WTC11 (cell line): ENCODE measurements around the gene CXCR5. TPM values are rescaled to one million over a fixed set of nuclear protein-coding genes. Genes with fewer than 3 reads are reported as not detected.

Experiments
- ATAC-seq: fragments of 200-7000 bp; cut with Tn5 transposase; 2 replicates; pipeline ENCODE4 v1.10.0; 2021; ENCODE audit warnings: mild to moderate bottlenecking, moderate library complexity
- CTCF ChIA-PET: fragments of 300-600 bp; sonication (Branson Sonifier 250); formaldehyde crosslinking; loops from one replicate; lab custom pipeline; 2021; ENCODE audit warnings: antibody characterized with exemption; lab: Charles Lee
- POLR2A ChIA-PET: fragments of 350-600 bp; sonication (Branson Sonifier 250); formaldehyde crosslinking; loops from one replicate; lab custom pipeline; 2021; ENCODE audit warnings: antibody characterized with exemption; lab: Charles Lee
- DNase-seq: peaks from one replicate; pipeline ENCODE4 v3.0.0; 2021; ENCODE audit warnings: low spot score
- H3K27ac Mint-ChIP-seq: 2 replicates; pipeline ENCODE4 v1.8.0; 2021; ENCODE audit warnings: mixed read lengths
- H3K27me3 Mint-ChIP-seq: 2 replicates; pipeline ENCODE4 v1.8.0; 2021; ENCODE audit warnings: low read depth, mild to moderate bottlenecking, moderate library complexity, mixed read lengths
- H3K36me3 Mint-ChIP-seq: 2 replicates; pipeline ENCODE4 v1.8.0; 2021; ENCODE audit warnings: mixed read lengths
- H3K4me1 Mint-ChIP-seq: 2 replicates; pipeline ENCODE4 v1.8.0; 2022; ENCODE audit warnings: mixed read lengths
- H3K4me3 Mint-ChIP-seq: 2 replicates; pipeline ENCODE4 v1.8.0; 2021; ENCODE audit warnings: mild to moderate bottlenecking, moderate library complexity, mixed read lengths
- H3K9me3 Mint-ChIP-seq: 2 replicates; pipeline ENCODE4 v1.8.0; 2021; ENCODE audit warnings: mixed read lengths
- CREM ChIP-seq: sonication (generic); formaldehyde crosslinking; IDR thresholded peaks from 2 replicates; pipeline ENCODE4 v1.8.1; 2022; ENCODE audit warnings: mild to moderate bottlenecking, missing genetic modification reagents, moderate library complexity
- ESRRA ChIP-seq: sonication (generic); formaldehyde crosslinking; IDR thresholded peaks from 2 replicates; pipeline ENCODE4 v1.8.1; 2022; ENCODE audit warnings: mild to moderate bottlenecking, missing genetic modification reagents, borderline replicate concordance
- GRHL2 ChIP-seq: fragments of 250-450 bp; sonication (Bioruptor Pico); IDR thresholded peaks from 2 replicates; pipeline ENCODE4 v1.8.0; 2022; ENCODE audit warnings: mild to moderate bottlenecking, moderate library complexity; ENCODE audit not compliant: insufficient replicate concordance, severe bottlenecking
- JUN ChIP-seq: sonication (generic); formaldehyde crosslinking; IDR thresholded peaks from 2 replicates; pipeline ENCODE4 v1.8.0; 2023; ENCODE audit warnings: mild to moderate bottlenecking, missing genetic modification reagents
- MXD4 ChIP-seq: fragments of 250-450 bp; sonication (Bioruptor Pico); IDR thresholded peaks from 2 replicates; pipeline ENCODE4 v1.8.0; 2021; ENCODE audit warnings: mild to moderate bottlenecking, moderate library complexity, borderline replicate concordance
- NFE2L1 ChIP-seq: sonication (generic); formaldehyde crosslinking; IDR thresholded peaks from 2 replicates; pipeline ENCODE4 v1.8.1; 2023; ENCODE audit warnings: missing genetic modification reagents
- NR1H2 ChIP-seq: sonication (generic); formaldehyde crosslinking; IDR thresholded peaks from 2 replicates; pipeline ENCODE4 v1.9.0; 2021; ENCODE audit warnings: mild to moderate bottlenecking, moderate library complexity, missing genetic modification reagents
- PRRX2 ChIP-seq: fragments of 250-450 bp; sonication (Bioruptor Pico); IDR thresholded peaks from 2 replicates; pipeline ENCODE4 v1.8.0; 2021; ENCODE audit warnings: mild to moderate bottlenecking
- RORB ChIP-seq: fragments of 250-450 bp; sonication (Bioruptor Pico); IDR thresholded peaks from 2 replicates; pipeline ENCODE4 v1.9.0; 2021; ENCODE audit warnings: mild to moderate bottlenecking
- TEAD4 ChIP-seq: sonication (generic); formaldehyde crosslinking; IDR thresholded peaks from 2 replicates; pipeline ENCODE4 v1.8.0; 2022; ENCODE audit warnings: mild to moderate bottlenecking, missing genetic modification reagents
- ZNF416 ChIP-seq: fragments of 250-450 bp; sonication (Bioruptor Pico); IDR thresholded peaks from 2 replicates; pipeline ENCODE4 v1.9.0; 2021; ENCODE audit warnings: mild to moderate bottlenecking, inconsistent platforms
- total RNA-seq: library from RNA; stranded (reverse); gene quantifications from 3 replicates; pipeline ENCODE4 v1.2.3, GENCODE V29; 2021
- TF ChIP-seq, protein P1 (sequence below): fragments of 250-450 bp; sonication (Bioruptor Pico); IDR thresholded peaks from 2 replicates; pipeline ENCODE4 v2.1.2; 2022; ENCODE audit warnings: mild to moderate bottlenecking, moderate library complexity
- TF ChIP-seq, protein P2 (sequence below): sonication (generic); formaldehyde crosslinking; IDR thresholded peaks from 2 replicates; pipeline ENCODE4 v1.8.1; 2022; ENCODE audit warnings: missing genetic modification reagents, borderline replicate concordance
- TF ChIP-seq, protein P3 (sequence below): sonication (generic); formaldehyde crosslinking; IDR thresholded peaks from 2 replicates; pipeline ENCODE4 v1.8.1; 2023; ENCODE audit warnings: mild to moderate bottlenecking, missing genetic modification reagents, borderline replicate concordance
- TF ChIP-seq, protein P4 (sequence below): sonication (generic); formaldehyde crosslinking; IDR thresholded peaks from 2 replicates; pipeline ENCODE4 v1.8.0; 2022; ENCODE audit warnings: mild to moderate bottlenecking, missing genetic modification reagents
- TF ChIP-seq, protein P5 (sequence below): sonication (generic); formaldehyde crosslinking; IDR thresholded peaks from 2 replicates; pipeline ENCODE4 v1.8.1; 2022; ENCODE audit warnings: low read depth, missing genetic modification reagents, borderline replicate concordance
- TF ChIP-seq, protein P6 (sequence below): sonication (generic); formaldehyde crosslinking; IDR thresholded peaks from 2 replicates; pipeline ENCODE4 v1.8.0; 2022; ENCODE audit warnings: mild to moderate bottlenecking, missing genetic modification reagents

Gene CXCR5
- total RNA-seq, 1 experiment from 2014 or later = 0.07 TPM

DNA sequence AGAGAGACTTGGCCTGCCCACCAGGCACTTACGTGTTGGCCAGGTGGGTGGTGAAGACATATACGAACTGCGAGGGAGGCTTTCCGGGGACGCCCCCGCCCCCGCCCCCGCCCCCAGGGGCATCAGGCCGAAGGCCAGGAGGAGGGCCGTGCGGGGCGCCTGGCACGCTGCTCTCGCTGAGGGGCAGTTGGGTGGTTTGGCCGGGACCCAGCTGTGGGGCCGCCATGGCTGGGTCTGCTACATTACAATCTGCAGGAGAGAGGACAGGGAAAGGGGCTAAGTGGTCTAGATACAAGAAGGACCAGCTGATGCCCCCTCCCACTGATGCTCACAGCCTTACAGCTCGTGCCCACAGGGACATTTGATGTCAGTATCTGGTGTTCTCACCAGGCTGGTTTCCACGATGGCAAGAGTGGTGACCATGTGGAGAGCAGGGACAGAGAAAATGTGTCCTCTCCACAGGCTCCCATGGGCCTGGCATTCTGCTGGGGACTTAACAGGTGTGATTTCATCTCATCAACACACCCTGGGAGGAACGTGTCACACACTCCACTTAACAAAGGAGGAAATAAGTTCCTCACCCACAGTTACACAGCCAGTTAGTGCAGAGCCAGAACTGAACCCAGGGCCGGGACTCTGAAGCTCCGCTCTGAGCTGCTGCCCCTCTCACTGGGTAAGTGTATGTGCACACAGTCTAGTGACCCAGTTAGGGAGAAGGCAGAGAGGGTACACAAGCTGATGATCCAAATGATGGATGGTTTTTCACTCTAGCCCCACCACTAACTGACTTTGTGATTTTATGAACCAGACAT, 19.7 kb downstream of the CXCR5 start:
- no peak overlapping the region for H3K4me3 Mint-ChIP-seq
- peaks cover 19% of the 10 kb centered on the region for H3K4me1 Mint-ChIP-seq
- ATAC-seq = no peak
- H3K27ac Mint-ChIP-seq = no peak overlapping the region
- ChIA-PET POLR2A (interaction anchor here (1.4 kb wide), 1 partner anchor 9 kb away, joined by 4 read pairs; no protein-coding TSS in a partner anchor), CTCF (interaction anchor here (2.2 kb wide), 1 partner anchor 27 kb away, joined by 7 read pairs; no protein-coding TSS in a partner anchor)
- H3K9me3 Mint-ChIP-seq = no peaks in the 10 kb centered on the region
- peaks cover 40% of the 10 kb centered on the region for H3K36me3 Mint-ChIP-seq
- no peak for DNase-seq
- no peaks in the 10 kb centered on the region for H3K27me3 Mint-ChIP-seq
- TF ChIP-seq, protein P1, sequence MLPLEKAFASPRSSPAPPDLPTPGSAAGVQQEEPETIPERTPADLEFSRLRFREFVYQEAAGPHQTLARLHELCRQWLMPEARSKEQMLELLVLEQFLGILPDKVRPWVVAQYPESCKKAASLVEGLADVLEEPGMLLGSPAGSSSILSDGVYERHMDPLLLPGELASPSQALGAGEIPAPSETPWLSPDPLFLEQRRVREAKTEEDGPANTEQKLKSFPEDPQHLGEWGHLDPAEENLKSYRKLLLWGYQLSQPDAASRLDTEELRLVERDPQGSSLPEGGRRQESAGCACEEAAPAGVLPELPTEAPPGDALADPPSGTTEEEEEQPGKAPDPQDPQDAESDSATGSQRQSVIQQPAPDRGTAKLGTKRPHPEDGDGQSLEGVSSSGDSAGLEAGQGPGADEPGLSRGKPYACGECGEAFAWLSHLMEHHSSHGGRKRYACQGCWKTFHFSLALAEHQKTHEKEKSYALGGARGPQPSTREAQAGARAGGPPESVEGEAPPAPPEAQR (CRISPR knock-in tag) = no peak
- TF ChIP-seq, protein P2, sequence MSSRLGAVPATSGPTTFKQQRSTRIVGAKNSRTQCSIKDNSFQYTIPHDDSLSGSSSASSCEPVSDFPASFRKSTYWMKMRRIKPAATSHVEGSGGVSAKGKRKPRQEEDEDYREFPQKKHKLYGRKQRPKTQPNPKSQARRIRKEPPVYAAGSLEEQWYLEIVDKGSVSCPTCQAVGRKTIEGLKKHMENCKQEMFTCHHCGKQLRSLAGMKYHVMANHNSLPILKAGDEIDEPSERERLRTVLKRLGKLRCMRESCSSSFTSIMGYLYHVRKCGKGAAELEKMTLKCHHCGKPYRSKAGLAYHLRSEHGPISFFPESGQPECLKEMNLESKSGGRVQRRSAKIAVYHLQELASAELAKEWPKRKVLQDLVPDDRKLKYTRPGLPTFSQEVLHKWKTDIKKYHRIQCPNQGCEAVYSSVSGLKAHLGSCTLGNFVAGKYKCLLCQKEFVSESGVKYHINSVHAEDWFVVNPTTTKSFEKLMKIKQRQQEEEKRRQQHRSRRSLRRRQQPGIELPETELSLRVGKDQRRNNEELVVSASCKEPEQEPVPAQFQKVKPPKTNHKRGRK (CRISPR knock-in tag) = no peak
- TF ChIP-seq TEAD4 = no peak
- TF ChIP-seq RORB (CRISPR knock-in tag) = no peak
- TF ChIP-seq, protein P3, sequence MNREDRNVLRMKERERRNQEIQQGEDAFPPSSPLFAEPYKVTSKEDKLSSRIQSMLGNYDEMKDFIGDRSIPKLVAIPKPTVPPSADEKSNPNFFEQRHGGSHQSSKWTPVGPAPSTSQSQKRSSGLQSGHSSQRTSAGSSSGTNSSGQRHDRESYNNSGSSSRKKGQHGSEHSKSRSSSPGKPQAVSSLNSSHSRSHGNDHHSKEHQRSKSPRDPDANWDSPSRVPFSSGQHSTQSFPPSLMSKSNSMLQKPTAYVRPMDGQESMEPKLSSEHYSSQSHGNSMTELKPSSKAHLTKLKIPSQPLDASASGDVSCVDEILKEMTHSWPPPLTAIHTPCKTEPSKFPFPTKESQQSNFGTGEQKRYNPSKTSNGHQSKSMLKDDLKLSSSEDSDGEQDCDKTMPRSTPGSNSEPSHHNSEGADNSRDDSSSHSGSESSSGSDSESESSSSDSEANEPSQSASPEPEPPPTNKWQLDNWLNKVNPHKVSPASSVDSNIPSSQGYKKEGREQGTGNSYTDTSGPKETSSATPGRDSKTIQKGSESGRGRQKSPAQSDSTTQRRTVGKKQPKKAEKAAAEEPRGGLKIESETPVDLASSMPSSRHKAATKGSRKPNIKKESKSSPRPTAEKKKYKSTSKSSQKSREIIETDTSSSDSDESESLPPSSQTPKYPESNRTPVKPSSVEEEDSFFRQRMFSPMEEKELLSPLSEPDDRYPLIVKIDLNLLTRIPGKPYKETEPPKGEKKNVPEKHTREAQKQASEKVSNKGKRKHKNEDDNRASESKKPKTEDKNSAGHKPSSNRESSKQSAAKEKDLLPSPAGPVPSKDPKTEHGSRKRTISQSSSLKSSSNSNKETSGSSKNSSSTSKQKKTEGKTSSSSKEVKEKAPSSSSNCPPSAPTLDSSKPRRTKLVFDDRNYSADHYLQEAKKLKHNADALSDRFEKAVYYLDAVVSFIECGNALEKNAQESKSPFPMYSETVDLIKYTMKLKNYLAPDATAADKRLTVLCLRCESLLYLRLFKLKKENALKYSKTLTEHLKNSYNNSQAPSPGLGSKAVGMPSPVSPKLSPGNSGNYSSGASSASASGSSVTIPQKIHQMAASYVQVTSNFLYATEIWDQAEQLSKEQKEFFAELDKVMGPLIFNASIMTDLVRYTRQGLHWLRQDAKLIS (CRISPR knock-in tag) = no peak
- TF ChIP-seq NR1H2 (CRISPR knock-in tag) = no peak
- TF ChIP-seq MXD4 = no peak
- no peak for TF ChIP-seq ZNF416 (CRISPR knock-in tag)
- TF ChIP-seq, protein P4, sequence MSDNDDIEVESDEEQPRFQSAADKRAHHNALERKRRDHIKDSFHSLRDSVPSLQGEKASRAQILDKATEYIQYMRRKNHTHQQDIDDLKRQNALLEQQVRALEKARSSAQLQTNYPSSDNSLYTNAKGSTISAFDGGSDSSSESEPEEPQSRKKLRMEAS (CRISPR knock-in tag) = no peak
- TF ChIP-seq, protein P5, sequence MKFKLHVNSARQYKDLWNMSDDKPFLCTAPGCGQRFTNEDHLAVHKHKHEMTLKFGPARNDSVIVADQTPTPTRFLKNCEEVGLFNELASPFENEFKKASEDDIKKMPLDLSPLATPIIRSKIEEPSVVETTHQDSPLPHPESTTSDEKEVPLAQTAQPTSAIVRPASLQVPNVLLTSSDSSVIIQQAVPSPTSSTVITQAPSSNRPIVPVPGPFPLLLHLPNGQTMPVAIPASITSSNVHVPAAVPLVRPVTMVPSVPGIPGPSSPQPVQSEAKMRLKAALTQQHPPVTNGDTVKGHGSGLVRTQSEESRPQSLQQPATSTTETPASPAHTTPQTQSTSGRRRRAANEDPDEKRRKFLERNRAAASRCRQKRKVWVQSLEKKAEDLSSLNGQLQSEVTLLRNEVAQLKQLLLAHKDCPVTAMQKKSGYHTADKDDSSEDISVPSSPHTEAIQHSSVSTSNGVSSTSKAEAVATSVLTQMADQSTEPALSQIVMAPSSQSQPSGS (CRISPR knock-in tag) = no peak
- no peak for TF ChIP-seq CREM (CRISPR knock-in tag)
- TF ChIP-seq GRHL2 = no peak
- TF ChIP-seq, protein P6, sequence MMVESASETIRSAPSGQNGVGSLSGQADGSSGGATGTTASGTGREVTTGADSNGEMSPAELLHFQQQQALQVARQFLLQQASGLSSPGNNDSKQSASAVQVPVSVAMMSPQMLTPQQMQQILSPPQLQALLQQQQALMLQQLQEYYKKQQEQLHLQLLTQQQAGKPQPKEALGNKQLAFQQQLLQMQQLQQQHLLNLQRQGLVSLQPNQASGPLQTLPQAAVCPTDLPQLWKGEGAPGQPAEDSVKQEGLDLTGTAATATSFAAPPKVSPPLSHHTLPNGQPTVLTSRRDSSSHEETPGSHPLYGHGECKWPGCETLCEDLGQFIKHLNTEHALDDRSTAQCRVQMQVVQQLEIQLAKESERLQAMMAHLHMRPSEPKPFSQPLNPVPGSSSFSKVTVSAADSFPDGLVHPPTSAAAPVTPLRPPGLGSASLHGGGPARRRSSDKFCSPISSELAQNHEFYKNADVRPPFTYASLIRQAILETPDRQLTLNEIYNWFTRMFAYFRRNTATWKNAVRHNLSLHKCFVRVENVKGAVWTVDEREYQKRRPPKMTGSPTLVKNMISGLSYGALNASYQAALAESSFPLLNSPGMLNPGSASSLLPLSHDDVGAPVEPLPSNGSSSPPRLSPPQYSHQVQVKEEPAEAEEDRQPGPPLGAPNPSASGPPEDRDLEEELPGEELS (CRISPR knock-in tag) = no peak
- TF ChIP-seq ESRRA = no peak
- no peak for TF ChIP-seq NFE2L1 (CRISPR knock-in tag)
- TF ChIP-seq PRRX2 (CRISPR knock-in tag) = no peak
- TF ChIP-seq JUN (CRISPR knock-in tag) = no peak
